Measurements from ENCODE around the gene MYO15B. TPM values are rescaled to one million over a fixed set of nuclear protein-coding genes. Genes with fewer than 3 reads are reported as not detected.

The MYO15B gene
- polyA plus RNA-seq, 1 donor from 2014 or later: 2.4 TPM

DNA sequence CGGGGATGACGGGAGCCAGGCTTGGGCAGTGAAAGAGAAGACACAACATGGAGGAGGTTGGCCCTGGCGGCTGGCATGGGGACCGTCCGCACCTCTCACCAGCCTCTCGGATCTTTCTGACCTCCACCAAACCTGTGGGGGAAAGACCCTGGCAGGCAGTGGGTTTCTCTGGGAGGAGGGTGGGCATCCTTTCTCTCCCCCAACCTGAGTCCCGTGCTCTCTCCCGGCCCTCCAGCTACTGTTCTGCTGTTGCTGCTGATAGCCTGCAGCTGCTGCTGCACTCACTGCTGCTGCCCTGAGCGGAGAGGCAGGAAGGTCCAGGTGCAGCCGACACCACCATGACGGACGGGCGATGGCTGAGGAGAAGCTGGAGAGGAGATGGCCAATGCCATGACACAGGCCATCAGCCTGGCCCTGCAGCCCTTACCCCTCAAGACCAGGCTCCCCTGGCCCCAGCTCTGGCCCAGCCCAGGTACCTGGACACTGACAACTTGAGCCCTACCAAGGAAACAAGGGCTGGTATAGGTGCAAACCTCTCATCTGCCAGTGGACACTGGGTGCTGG, 53.0 kb downstream of the MYO15B start:
- no peaks in the 10 kb centered on the region for H3K36me3 ChIP-seq (ENCODE audit: insufficient read depth, low read length)
- no peak overlapping the region for H3K27ac ChIP-seq (ENCODE audit: low read length)
- no peak for TF ChIP-seq MXI1 (conservative IDR thresholded peaks at IDR 0.05; ENCODE audit: poor library complexity, severe bottlenecking)
- TF ChIP-seq SMC3 (conservative IDR thresholded peaks at IDR 0.05; ENCODE audit: poor library complexity): no peak
- TF ChIP-seq RAD21 (conservative IDR thresholded peaks at IDR 0.05): no peak
- TF ChIP-seq, protein P1, sequence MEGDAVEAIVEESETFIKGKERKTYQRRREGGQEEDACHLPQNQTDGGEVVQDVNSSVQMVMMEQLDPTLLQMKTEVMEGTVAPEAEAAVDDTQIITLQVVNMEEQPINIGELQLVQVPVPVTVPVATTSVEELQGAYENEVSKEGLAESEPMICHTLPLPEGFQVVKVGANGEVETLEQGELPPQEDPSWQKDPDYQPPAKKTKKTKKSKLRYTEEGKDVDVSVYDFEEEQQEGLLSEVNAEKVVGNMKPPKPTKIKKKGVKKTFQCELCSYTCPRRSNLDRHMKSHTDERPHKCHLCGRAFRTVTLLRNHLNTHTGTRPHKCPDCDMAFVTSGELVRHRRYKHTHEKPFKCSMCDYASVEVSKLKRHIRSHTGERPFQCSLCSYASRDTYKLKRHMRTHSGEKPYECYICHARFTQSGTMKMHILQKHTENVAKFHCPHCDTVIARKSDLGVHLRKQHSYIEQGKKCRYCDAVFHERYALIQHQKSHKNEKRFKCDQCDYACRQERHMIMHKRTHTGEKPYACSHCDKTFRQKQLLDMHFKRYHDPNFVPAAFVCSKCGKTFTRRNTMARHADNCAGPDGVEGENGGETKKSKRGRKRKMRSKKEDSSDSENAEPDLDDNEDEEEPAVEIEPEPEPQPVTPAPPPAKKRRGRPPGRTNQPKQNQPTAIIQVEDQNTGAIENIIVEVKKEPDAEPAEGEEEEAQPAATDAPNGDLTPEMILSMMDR (IDR thresholded peaks at IDR 0.05; ENCODE audit: poor library complexity, severe bottlenecking): no peak
- no peak for TF ChIP-seq TAF1 (IDR thresholded peaks at IDR 0.05; ENCODE audit: low read depth)
- TF ChIP-seq, protein P2, sequence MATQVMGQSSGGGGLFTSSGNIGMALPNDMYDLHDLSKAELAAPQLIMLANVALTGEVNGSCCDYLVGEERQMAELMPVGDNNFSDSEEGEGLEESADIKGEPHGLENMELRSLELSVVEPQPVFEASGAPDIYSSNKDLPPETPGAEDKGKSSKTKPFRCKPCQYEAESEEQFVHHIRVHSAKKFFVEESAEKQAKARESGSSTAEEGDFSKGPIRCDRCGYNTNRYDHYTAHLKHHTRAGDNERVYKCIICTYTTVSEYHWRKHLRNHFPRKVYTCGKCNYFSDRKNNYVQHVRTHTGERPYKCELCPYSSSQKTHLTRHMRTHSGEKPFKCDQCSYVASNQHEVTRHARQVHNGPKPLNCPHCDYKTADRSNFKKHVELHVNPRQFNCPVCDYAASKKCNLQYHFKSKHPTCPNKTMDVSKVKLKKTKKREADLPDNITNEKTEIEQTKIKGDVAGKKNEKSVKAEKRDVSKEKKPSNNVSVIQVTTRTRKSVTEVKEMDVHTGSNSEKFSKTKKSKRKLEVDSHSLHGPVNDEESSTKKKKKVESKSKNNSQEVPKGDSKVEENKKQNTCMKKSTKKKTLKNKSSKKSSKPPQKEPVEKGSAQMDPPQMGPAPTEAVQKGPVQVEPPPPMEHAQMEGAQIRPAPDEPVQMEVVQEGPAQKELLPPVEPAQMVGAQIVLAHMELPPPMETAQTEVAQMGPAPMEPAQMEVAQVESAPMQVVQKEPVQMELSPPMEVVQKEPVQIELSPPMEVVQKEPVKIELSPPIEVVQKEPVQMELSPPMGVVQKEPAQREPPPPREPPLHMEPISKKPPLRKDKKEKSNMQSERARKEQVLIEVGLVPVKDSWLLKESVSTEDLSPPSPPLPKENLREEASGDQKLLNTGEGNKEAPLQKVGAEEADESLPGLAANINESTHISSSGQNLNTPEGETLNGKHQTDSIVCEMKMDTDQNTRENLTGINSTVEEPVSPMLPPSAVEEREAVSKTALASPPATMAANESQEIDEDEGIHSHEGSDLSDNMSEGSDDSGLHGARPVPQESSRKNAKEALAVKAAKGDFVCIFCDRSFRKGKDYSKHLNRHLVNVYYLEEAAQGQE (IDR thresholded peaks at IDR 0.05; ENCODE audit: borderline replicate concordance): no peak
- no peak for TF ChIP-seq EZH2 (IDR thresholded peaks at IDR 0.05; ENCODE audit: borderline replicate concordance, insufficient read depth, low read length, poor library complexity, severe bottlenecking)

DNA sequence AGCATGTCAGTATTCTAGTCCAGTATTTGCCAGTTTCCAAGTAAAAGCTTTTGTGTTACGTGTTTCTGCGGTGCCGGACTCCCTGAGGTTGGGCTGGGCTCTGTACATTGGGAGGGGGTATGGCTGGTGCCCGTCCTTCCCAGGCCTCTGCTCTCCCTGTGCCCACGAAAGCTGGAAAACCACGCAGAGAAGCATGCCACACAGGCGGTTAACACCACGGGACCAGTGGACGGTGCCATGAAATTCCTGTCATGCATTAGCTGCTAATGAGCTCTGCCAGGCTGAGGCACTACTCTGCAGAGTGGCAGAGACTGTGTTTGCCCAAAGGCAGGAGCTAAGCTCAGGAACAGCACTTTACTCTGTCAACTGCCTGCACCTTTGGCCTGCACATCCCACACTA, 53.7 kb downstream of the MYO15B start:
- Histone ChIP-seq H3K9me3 (ENCODE audit: low read length) (no peaks in the 10 kb centered on the region), H3K9me2 (ENCODE audit: insufficient read depth, low read length) (no peaks in the 10 kb centered on the region), H3K79me2 (replicated peaks; ENCODE audit: insufficient read depth, low read length) (no peaks in the 10 kb centered on the region), H3K36me3 (ENCODE audit: insufficient read depth, low read length) (no peaks in the 10 kb centered on the region), H3K4me3 (ENCODE audit: low read length) (no peak overlapping the region), H3K27me3 (ENCODE audit: insufficient read depth, low read depth, low read length) (no peaks in the 10 kb centered on the region), H3K9ac (ENCODE audit: low read length) (no peak overlapping the region), H4K20me1 (ENCODE audit: insufficient read depth) (no peaks in the 10 kb centered on the region), H3K27ac (ENCODE audit: low read length) (no peak overlapping the region), H3F3A (ENCODE audit: insufficient read depth, low read length, poor library complexity, severe bottlenecking) (no peaks in the 10 kb centered on the region), H2AFZ (ENCODE audit: low read depth, low read length) (no peak overlapping the region), H3K4me2 (ENCODE audit: low read length) (no peak overlapping the region)
- TF ChIP-seq EZH2 (IDR thresholded peaks at IDR 0.05; ENCODE audit: borderline replicate concordance, insufficient read depth, low read length, poor library complexity, severe bottlenecking): no peak
- TF ChIP-seq SMC3 (conservative IDR thresholded peaks at IDR 0.05; ENCODE audit: poor library complexity): no peak
- TF ChIP-seq POLR2AphosphoS5 (IDR thresholded peaks at IDR 0.05): no peak
- no peak for TF ChIP-seq RAD21 (conservative IDR thresholded peaks at IDR 0.05)
- TF ChIP-seq, protein P2 (IDR thresholded peaks at IDR 0.05; ENCODE audit: borderline replicate concordance): no peak
- no peak for TF ChIP-seq MXI1 (conservative IDR thresholded peaks at IDR 0.05; ENCODE audit: poor library complexity, severe bottlenecking)
- no peak for TF ChIP-seq EP300 (conservative IDR thresholded peaks at IDR 0.05; ENCODE audit: poor library complexity, severe bottlenecking)
- no peak for TF ChIP-seq TAF1 (IDR thresholded peaks at IDR 0.05; ENCODE audit: low read depth)
- TF ChIP-seq, protein P1 (IDR thresholded peaks at IDR 0.05; ENCODE audit: poor library complexity, severe bottlenecking): no peak

More for the DNA sequence above, 53.0 kb downstream of the MYO15B start:
- Histone ChIP-seq H3K4me3 (ENCODE audit: low read length) (no peak overlapping the region), H3K4me2 (ENCODE audit: low read length) (no peak overlapping the region), H3K27me3 (ENCODE audit: insufficient read depth, low read depth, low read length) (no peaks in the 10 kb centered on the region), H2AFZ (ENCODE audit: low read depth, low read length) (no peak overlapping the region), H3K9ac (ENCODE audit: low read length) (no peak overlapping the region), H3K9me2 (ENCODE audit: insufficient read depth, low read length) (no peaks in the 10 kb centered on the region), H3K9me3 (ENCODE audit: low read length) (no peaks in the 10 kb centered on the region), H4K20me1 (ENCODE audit: insufficient read depth) (no peaks in the 10 kb centered on the region), H3K79me2 (replicated peaks; ENCODE audit: insufficient read depth, low read length) (no peaks in the 10 kb centered on the region), H3F3A (ENCODE audit: insufficient read depth, low read length, poor library complexity, severe bottlenecking) (no peaks in the 10 kb centered on the region)
